Heart left ventricle (tissue), 16 donors: ENCODE measurements around the gene NPHS1. TPM values are rescaled to one million over a fixed set of nuclear protein-coding genes. Genes with fewer than 3 reads are reported as not detected.

Experiments
- ATAC-seq, 4 donors: fragments of 200-7000 bp; cut with Tn5 transposase; one replicate each; pipeline ENCODE4 v1.9.1; 2020 to 2022; ENCODE audit warnings: moderate library complexity in 4 of 4, mild to moderate bottlenecking in 3 of 4, moderate number of reproducible peaks in 1 of 4
- DNase-seq, 5 donors: peaks; one replicate each; pipeline ENCODE4 v3.0.0-alpha.2; 2020
- H3K27ac ChIP-seq, 12 donors: fragments of 200-600 bp; sonication (generic) in 4 of 12; one replicate each; pipeline versions ENCODE4 v1.5.0 to v1.8.0; 2016 to 2022; ENCODE audit warnings: mild to moderate bottlenecking in 2 of 12
- H3K27me3 ChIP-seq, 9 donors: fragments of 200-600 bp; sonication (generic) in 2 of 9; one replicate each; pipeline versions ENCODE4 v1.5.1 to v1.8.0; 2016 to 2022; ENCODE audit warnings: mild to moderate bottlenecking in 3 of 9
- H3K36me3 ChIP-seq, 9 donors: fragments of 200-600 bp; sonication (generic) in 2 of 9; one replicate each; pipeline versions ENCODE4 v1.5.0 to v1.8.0; 2018 to 2022; ENCODE audit warnings: mild to moderate bottlenecking in 2 of 9
- H3K4me1 ChIP-seq, 12 donors: fragments of 200-600 bp; sonication (generic) in 4 of 12; one replicate each; pipeline versions ENCODE4 v1.5.0 to v1.8.0; 2016 to 2022; ENCODE audit warnings: mild to moderate bottlenecking in 3 of 12
- H3K4me3 ChIP-seq, 12 donors: fragments of 200-600 bp; sonication (generic) in 4 of 12; one replicate each; pipeline versions ENCODE4 v1.5.0 to v1.8.0; 2017 to 2022; ENCODE audit warnings: mild to moderate bottlenecking in 9 of 12, moderate library complexity in 4 of 12
- H3K9me3 ChIP-seq, 12 donors: fragments of 200-600 bp; sonication (generic) in 4 of 12; one replicate each; pipeline versions ENCODE4 v1.5.0 to v1.8.0; 2016 to 2022; ENCODE audit warnings: mild to moderate bottlenecking in 1 of 12
- CTCF ChIP-seq, 12 donors: fragments of 200-600 bp; sonication (generic) in 4 of 12; IDR thresholded peaks; one replicate each; pipeline versions ENCODE4 v1.5.0 to v1.8.0; 2018 to 2022; ENCODE audit warnings: antibody characterized with exemption in 12 of 12, mild to moderate bottlenecking in 5 of 12
- POLR2A ChIP-seq, 2 donors: fragments of 450-650 bp; IDR thresholded peaks; one replicate each; pipeline ENCODE4 v1.6.1; 2017; ENCODE audit warnings: antibody characterized with exemption in 2 of 2, mild to moderate bottlenecking in 2 of 2, moderate library complexity in 2 of 2
- WGBS, 4 donors: extraction: QIAGEN DNeasy Blood & Tissue Kit in 2 of 4; methylation state at CpG; one replicate each; pipeline versions ENCODE4 v1.1.5 to v1.1.7; 2013 to 2018; 5-methylcytosine and 5-hydroxymethylcytosine counted together
- intact Hi-C, 10 donors: fragments of 100-400 bp; cut with DNase I; formaldehyde crosslinking; loops; one replicate each; pipeline versions ENCODE4 v1.11.1 to v1.14.2; 2022
- polyA plus RNA-seq, 2 donors: library from polyadenylated mRNA; stranded (reverse); fragments of 200-250 nt; gene quantifications; one replicate each; pipeline ENCODE4 v1.2.3, GENCODE V29; 2013
- total RNA-seq, 9 donors: library from RNA; depleted of rRNA in 2 of 9; stranded (reverse); fragments of >200 nt in 2 of 9; fragmentation: NEBNext Ultra II Directional in 3 of 9; extraction: Animal tissue kit (Norgen Biotek cat#: 25700) in 3 of 9; gene quantifications; one replicate each; pipeline versions ENCODE4 v1.1.0 to v1.2.4, GENCODE V29; 2016 to 2023
- donor health status: ischemic (EF 13 %, LVEDD 7.1; RV severe dilation, severe dysfunction).
- donor health status: healthy with polysubstance abuse.
- donor health status: DM: no; HTN: yes; CAD: no.
- donor health status: DM: no; HTN: no; CAD: no.
- donor health status: ischemic (EF 25% LVEDD 6.9; RV normal size, moderate dysfunction).
- donor health status: ischemic (EF 25% LVEDD 5.7; RV mildly dilated, moderate dysfunction).
- donor health status: healthy.
- donor health status: DM: yes; HTN: yes; CAD: no.
- donor health status: ischemic (EF 35%, LVEDD 5.7; RV mildly dilated, moderate dysfunction).
- donor health status: nonischemic (EF 11% LVEDD 7.7; RV severe dilation, severe dysfunction).
- donor health status: DM: yes; HTN: yes; CAD: no.
- donor health status: PGD.
- donor health status: ischemic (EF 29% LVEDD 5.4; RV normal size, mild dysfunction).
- donor health status: nonischemic (EF 23%, LVEDD 6.1; RV moderate dilation, normal function).

The NPHS1 gene
- total and polyA plus RNA-seq, 11 donors = 1.0 TPM; not detected in 10

- Histone ChIP-seq H3K4me3 (no peak overlapping the region), H3K27ac (no peak overlapping the region), H3K36me3 (peaks cover 0 to 46% (median 12%) of the 10 kb centered on the region in 9 donors), H3K9me3 (no peaks in the 10 kb centered on the region), H3K4me1 (peaks cover 0 to 10% (median under 1%) of the 10 kb centered on the region in 12 donors), H3K27me3 (no peaks in the 10 kb centered on the region)
- DNase-seq (no peak), ATAC-seq (no peak)
- TF ChIP-seq CTCF (IDR thresholded peaks at IDR 0.05) (no peak), POLR2A (IDR thresholded peaks at IDR 0.05) (no peak)
- WGBS, 4 donors = 92 to 95% (median 93%) methylated on average over 14 to 16 of the region's 16 CpGs
- intact Hi-C loops = loop anchor here in 1 of 10 donors (10.0 kb wide), 1 partner anchor 95 kb away; no protein-coding TSS in a partner anchor
Measured at GRCh38 chr19:35780058-35780457, 72.2 kb downstream of the NPHS1 start.

- no peak for ATAC-seq
Measured at GRCh38 chr19:35779033-35779432, 73.3 kb downstream of the NPHS1 start.

GRCh38 chr19:35777961-35778360, 74.3 kb downstream of the NPHS1 start:
- Histone ChIP-seq H3K27ac (no peak overlapping the region), H3K4me1 (peaks cover 0 to 17% (median 5%) of the 10 kb centered on the region in 12 donors), H3K27me3 (no peaks in the 10 kb centered on the region), H3K4me3 (no peak overlapping the region), H3K36me3 (peaks cover 0 to 46% (median 12%) of the 10 kb centered on the region in 9 donors), H3K9me3 (no peaks in the 10 kb centered on the region)
- intact Hi-C loops = loop anchor here in 2 of 10 donors (10.0 kb wide), 2 partner anchors 107 to 157 kb away; partner anchors contain the start of gene LRFN3 (in 1 of the 2)
- 79 to 97% (median 91%) methylated on average over 7 of the region's 7 CpGs for WGBS, 4 donors
- DNase-seq (no peak), ATAC-seq (no peak)
- TF ChIP-seq POLR2A (IDR thresholded peaks at IDR 0.05) (no peak), CTCF (IDR thresholded peaks at IDR 0.05) (no peak)

More at GRCh38 chr19:35779033-35779432, 73.3 kb downstream of the NPHS1 start:
- WGBS, 4 donors = 91 to 95% (median 95%) methylated on average over 8 of the region's 8 CpGs
- no peak overlapping the region for H3K4me3 ChIP-seq
- H3K9me3 ChIP-seq = no peaks in the 10 kb centered on the region
- H3K27ac ChIP-seq = no peak overlapping the region
- no peaks in the 10 kb centered on the region for H3K27me3 ChIP-seq
- no peak for DNase-seq
- peaks cover 0 to 17% (median 5%) of the 10 kb centered on the region in 12 donors for H3K4me1 ChIP-seq
- peaks cover 0 to 46% (median 12%) of the 10 kb centered on the region in 9 donors for H3K36me3 ChIP-seq
- intact Hi-C loops = loop anchor here in 2 of 10 donors (10.0 kb wide), 2 partner anchors 106 to 156 kb away; partner anchors contain the start of gene LRFN3 (in 1 of the 2)
- TF ChIP-seq POLR2A (IDR thresholded peaks at IDR 0.05) (no peak), CTCF (IDR thresholded peaks at IDR 0.05) (no peak)

GRCh38 chr19:35777086-35777841, 75.0 kb downstream of the NPHS1 start:
- Histone ChIP-seq H3K4me3 (no peak overlapping the region), H3K9me3 (no peaks in the 10 kb centered on the region), H3K4me1 (peaks cover 0 to 17% (median 5%) of the 10 kb centered on the region in 12 donors), H3K27ac (no peak overlapping the region), H3K36me3 (peaks cover 0 to 39% (median 10%) of the 10 kb centered on the region in 9 donors), H3K27me3 (no peaks in the 10 kb centered on the region)
- TF ChIP-seq CTCF (IDR thresholded peaks at IDR 0.05) = no peak
- no peak for TF ChIP-seq POLR2A (IDR thresholded peaks at IDR 0.05)
- ATAC-seq (no peak), DNase-seq (no peak)
- 66 to 76% (median 74%) methylated on average over 17 to 19 of the region's 19 CpGs for WGBS, 4 donors
- intact Hi-C loops = loop anchor here in 2 of 10 donors (10.0 kb wide), 2 partner anchors 108 to 158 kb away; partner anchors contain the start of gene LRFN3 (in 1 of the 2)
